Hepatocyte (in vitro differentiated cells): ENCODE data around the gene ODC1. TPM values are rescaled to one million over a fixed set of nuclear protein-coding genes. Genes with fewer than 3 reads are reported as not detected.

Experiments
- DNase-seq: peaks from one replicate; pipeline ENCODE4 v3.0.0-alpha.2; 2016; ENCODE audit warnings: low spot score
- H2AFZ ChIP-seq: fragments of 200-600 bp; sonication (generic); 2 replicates; pipeline ENCODE4 v1.6.0; 2016; ENCODE audit warnings: antibody characterized with exemption, mild to moderate bottlenecking
- H3K27ac ChIP-seq: fragments of 200-600 bp; sonication (generic); 2 replicates; pipeline ENCODE4 v1.5.1; 2016; ENCODE audit warnings: mild to moderate bottlenecking
- H3K27me3 ChIP-seq: fragments of 200-600 bp; sonication (generic); 2 replicates; pipeline ENCODE4 v1.6.1; 2016
- H3K36me3 ChIP-seq: fragments of 200-600 bp; sonication (generic); replicated peaks from 2 replicates; pipeline ENCODE4 v1.5.1; 2016; ENCODE audit warnings: low read depth; ENCODE audit not compliant: insufficient read depth
- H3K4me1 ChIP-seq: fragments of 200-600 bp; sonication (generic); 2 replicates; pipeline ENCODE4 v1.5.1; 2016; ENCODE audit warnings: mild to moderate bottlenecking, moderate library complexity; ENCODE audit not compliant: insufficient read depth
- H3K4me2 ChIP-seq: fragments of 200-600 bp; sonication (generic); 2 replicates; pipeline ENCODE4 v1.6.0; 2016
- H3K4me3 ChIP-seq: fragments of 200-600 bp; sonication (generic); 2 replicates; pipeline ENCODE4 v1.5.1; 2016; ENCODE audit warnings: mild to moderate bottlenecking
- H3K79me2 ChIP-seq: fragments of 200-600 bp; sonication (generic); 2 replicates; pipeline ENCODE4 v1.6.0; 2017; ENCODE audit warnings: mild to moderate bottlenecking
- H3K9me2 ChIP-seq: fragments of 200-600 bp; sonication (generic); replicated peaks from 2 replicates; pipeline ENCODE4 v1.6.0; 2017; ENCODE audit warnings: mild to moderate bottlenecking; ENCODE audit not compliant: insufficient read depth
- H3K9me3 ChIP-seq: fragments of 200-600 bp; sonication (generic); 2 replicates; pipeline ENCODE4 v1.5.1; 2016; ENCODE audit warnings: low read depth, mild to moderate bottlenecking
- H4K20me1 ChIP-seq: fragments of 200-600 bp; sonication (generic); 2 replicates; pipeline ENCODE4 v1.6.0; 2016; ENCODE audit warnings: mild to moderate bottlenecking; ENCODE audit not compliant: insufficient read depth, poor library complexity, severe bottlenecking
- EZH2 ChIP-seq: fragments of 200-600 bp; sonication (generic); IDR thresholded peaks from 2 replicates; pipeline ENCODE4 v1.6.1; 2016; ENCODE audit warnings: antibody characterized with exemption, mild to moderate bottlenecking, borderline replicate concordance
- EZH2phosphoT487 ChIP-seq: fragments of 200-600 bp; sonication (generic); IDR thresholded peaks from one replicate; pipeline ENCODE4 v1.6.1; 2018; ENCODE audit warnings: antibody characterized with exemption, mild to moderate bottlenecking, low read depth, moderate library complexity; ENCODE audit not compliant: unreplicated experiment, severe bottlenecking
- WGBS: methylation state at CpG from one replicate; pipeline ENCODE4 v1.1.6; 2016; ENCODE audit warnings: low lambda C conversion rate; ENCODE audit errors: missing lambda C conversion rate; 5-methylcytosine and 5-hydroxymethylcytosine counted together
- polyA plus RNA-seq: library from polyadenylated mRNA; unstranded; fragments of >200 nt; fragmentation: Nextera tagmentation; extraction: Ambion mirVana; gene quantifications from 2 replicates; pipeline ENCODE4 v1.2.1, GENCODE V29; 2016
- total RNA-seq: library from RNA; depleted of rRNA; stranded (reverse); fragments of >200 nt; gene quantifications from 2 replicates; pipeline ENCODE4 v1.2.3, GENCODE V29; 2014
- TF ChIP-seq, protein P1 (sequence below): fragments of 200-600 bp; sonication (generic); IDR thresholded peaks from 2 replicates; pipeline ENCODE4 v1.5.1; 2016; ENCODE audit warnings: antibody characterized with exemption, mild to moderate bottlenecking; ENCODE audit not compliant: poor library complexity

Gene ODC1
- total and polyA plus RNA-seq, 2 experiments from 2014 or later, result 92.8 to 165 TPM

DNA sequence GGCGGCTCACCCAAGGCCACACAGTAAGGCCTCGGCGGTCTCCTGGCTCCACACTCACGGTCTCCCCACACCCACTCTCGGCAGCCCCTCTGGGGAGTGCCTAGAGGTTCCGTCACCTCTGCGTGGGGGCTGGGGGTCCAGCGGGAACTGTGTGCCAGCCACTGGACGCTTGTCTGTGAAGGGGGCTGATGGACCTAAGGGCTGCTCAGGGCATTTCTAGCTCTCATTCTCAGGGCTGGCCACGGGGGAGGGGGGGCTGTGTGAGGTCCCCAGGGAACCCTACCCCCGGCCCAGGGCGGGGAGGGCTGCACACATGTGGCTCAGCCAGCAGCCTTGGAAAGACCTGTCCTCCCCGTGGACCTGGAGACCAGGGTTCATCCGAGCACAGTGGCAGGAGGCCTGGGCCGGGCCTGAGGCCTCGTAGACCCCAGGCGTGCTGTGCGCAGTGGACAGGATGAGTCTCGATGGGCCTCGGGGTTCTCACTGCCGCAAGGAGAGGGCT, 27.1 kb upstream of the ODC1 start:
- no peak overlapping the region for H3K27ac ChIP-seq
- no peak overlapping the region for H2AFZ ChIP-seq
- no peaks in the 10 kb centered on the region for H4K20me1 ChIP-seq
- H3K9me3 ChIP-seq, result no peaks in the 10 kb centered on the region
- WGBS, result 92% methylated on average over 21 of the region's 21 CpGs
- H3K9me2 ChIP-seq, result no peaks in the 10 kb centered on the region
- no peak overlapping the region for H3K4me2 ChIP-seq
- H3K27me3 ChIP-seq, result no peaks in the 10 kb centered on the region
- H3K4me3 ChIP-seq, result no peak overlapping the region
- TF ChIP-seq EZH2phosphoT487, result no peak
- TF ChIP-seq EZH2, result no peak
- TF ChIP-seq, protein P1, sequence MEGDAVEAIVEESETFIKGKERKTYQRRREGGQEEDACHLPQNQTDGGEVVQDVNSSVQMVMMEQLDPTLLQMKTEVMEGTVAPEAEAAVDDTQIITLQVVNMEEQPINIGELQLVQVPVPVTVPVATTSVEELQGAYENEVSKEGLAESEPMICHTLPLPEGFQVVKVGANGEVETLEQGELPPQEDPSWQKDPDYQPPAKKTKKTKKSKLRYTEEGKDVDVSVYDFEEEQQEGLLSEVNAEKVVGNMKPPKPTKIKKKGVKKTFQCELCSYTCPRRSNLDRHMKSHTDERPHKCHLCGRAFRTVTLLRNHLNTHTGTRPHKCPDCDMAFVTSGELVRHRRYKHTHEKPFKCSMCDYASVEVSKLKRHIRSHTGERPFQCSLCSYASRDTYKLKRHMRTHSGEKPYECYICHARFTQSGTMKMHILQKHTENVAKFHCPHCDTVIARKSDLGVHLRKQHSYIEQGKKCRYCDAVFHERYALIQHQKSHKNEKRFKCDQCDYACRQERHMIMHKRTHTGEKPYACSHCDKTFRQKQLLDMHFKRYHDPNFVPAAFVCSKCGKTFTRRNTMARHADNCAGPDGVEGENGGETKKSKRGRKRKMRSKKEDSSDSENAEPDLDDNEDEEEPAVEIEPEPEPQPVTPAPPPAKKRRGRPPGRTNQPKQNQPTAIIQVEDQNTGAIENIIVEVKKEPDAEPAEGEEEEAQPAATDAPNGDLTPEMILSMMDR, result no peak
- no peaks in the 10 kb centered on the region for H3K4me1 ChIP-seq
- H3K36me3 ChIP-seq, result no peaks in the 10 kb centered on the region
- no peak for DNase-seq
- H3K79me2 ChIP-seq, result no peaks in the 10 kb centered on the region

- Histone ChIP-seq H4K20me1 (no peaks in the 10 kb centered on the region), H3K4me3 (no peak overlapping the region), H3K79me2 (no peaks in the 10 kb centered on the region), H3K9me3 (no peaks in the 10 kb centered on the region), H3K9me2 (no peaks in the 10 kb centered on the region), H3K27me3 (no peaks in the 10 kb centered on the region), H3K36me3 (no peaks in the 10 kb centered on the region), H2AFZ (no peak overlapping the region), H3K27ac (no peak overlapping the region), H3K4me2 (no peak overlapping the region), H3K4me1 (no peaks in the 10 kb centered on the region)
- TF ChIP-seq, protein P1, result no peak
- TF ChIP-seq EZH2 (no peak), EZH2phosphoT487 (no peak)
- no peak for DNase-seq
- WGBS, result 74% methylated on average over 5 of the region's 5 CpGs
These were observed 25.1 kb upstream of the ODC1 start for GRCh38 chr2:10473121-10473756.

DNA sequence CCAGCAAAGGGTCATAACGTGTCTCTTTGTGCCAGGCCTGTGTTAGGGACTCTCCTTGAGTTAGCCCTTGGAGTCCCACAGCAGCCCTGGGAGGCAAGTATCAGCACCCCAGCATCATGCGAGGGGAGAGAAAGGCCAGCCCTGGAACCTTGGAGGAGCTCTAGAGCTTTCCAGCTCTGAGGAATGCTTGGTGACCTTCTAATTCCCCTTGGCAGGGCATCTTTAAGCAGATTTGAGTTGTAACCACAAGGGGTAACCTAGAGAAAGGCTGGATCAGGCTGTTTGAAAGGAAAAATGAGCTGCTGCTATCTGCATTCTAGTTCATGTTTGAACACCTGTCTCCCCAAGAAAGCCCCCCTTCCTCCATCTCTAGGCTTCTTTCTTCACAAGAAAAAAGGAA, 23.8 kb upstream of the ODC1 start:
- Histone ChIP-seq H3K4me1 (no peaks in the 10 kb centered on the region), H3K4me2 (no peak overlapping the region), H3K27ac (no peak overlapping the region), H3K79me2 (no peaks in the 10 kb centered on the region), H2AFZ (no peak overlapping the region), H4K20me1 (no peaks in the 10 kb centered on the region), H3K4me3 (no peak overlapping the region), H3K9me2 (no peaks in the 10 kb centered on the region), H3K27me3 (no peaks in the 10 kb centered on the region), H3K9me3 (no peaks in the 10 kb centered on the region), H3K36me3 (no peaks in the 10 kb centered on the region)
- 93% methylated on average over 2 of the region's 2 CpGs for WGBS
- TF ChIP-seq, protein P1, result no peak
- TF ChIP-seq EZH2phosphoT487 (no peak), EZH2 (no peak)
- no peak for DNase-seq
